Neural crest cell (in vitro differentiated cells): Measurements from ENCODE around the gene LTN1. TPM values are rescaled to one million over a fixed set of nuclear protein-coding genes. Genes with fewer than 3 reads are reported as not detected.
A peak's percentile ranks its signal among the peaks of the same experiment; 100 is the strongest.

Experiments used
- DNase-seq: peaks from one replicate; pipeline ENCODE4 v3.0.0; 2021; ENCODE audit warnings: low read depth, mixed read lengths, low spot score
- H3K27ac Mint-ChIP-seq: one replicate; pipeline ENCODE4 v1.8.0; 2021; ENCODE audit warnings: mild to moderate bottlenecking, mixed read lengths; ENCODE audit not compliant: unreplicated experiment
- H3K27me3 Mint-ChIP-seq: 2 replicates; pipeline ENCODE4 v1.8.0; 2021; ENCODE audit warnings: low read depth, mild to moderate bottlenecking, mixed read lengths
- H3K36me3 Mint-ChIP-seq: 2 replicates; pipeline ENCODE4 v1.8.0; 2021; ENCODE audit warnings: low read depth, mild to moderate bottlenecking, mixed read lengths
- H3K4me1 Mint-ChIP-seq: 2 replicates; pipeline ENCODE4 v1.8.0; 2021; ENCODE audit warnings: mixed read lengths
- H3K4me3 Mint-ChIP-seq: one replicate; pipeline ENCODE4 v1.8.0; 2021; ENCODE audit warnings: mild to moderate bottlenecking, mixed read lengths
- H3K9me3 Mint-ChIP-seq: 2 replicates; pipeline ENCODE4 v1.8.0; 2021; ENCODE audit warnings: mixed read lengths
- CTCF ChIP-seq: fragments of 200-600 bp; sonication (generic); conservative IDR thresholded peaks from 2 replicates; pipeline ENCODE4 v1.5.0; 2021; ENCODE audit warnings: antibody characterized with exemption, mild to moderate bottlenecking
- long read RNA-seq: library from polyadenylated mRNA; unstranded; transcript quantifications from one replicate; pipeline ENCODE4 v2.0.0, GENCODE V29; 2020
- total RNA-seq: library from RNA; stranded (reverse); gene quantifications from 2 replicates; pipeline ENCODE4 v1.2.1, GENCODE V29; 2021

The LTN1 gene, protein sequence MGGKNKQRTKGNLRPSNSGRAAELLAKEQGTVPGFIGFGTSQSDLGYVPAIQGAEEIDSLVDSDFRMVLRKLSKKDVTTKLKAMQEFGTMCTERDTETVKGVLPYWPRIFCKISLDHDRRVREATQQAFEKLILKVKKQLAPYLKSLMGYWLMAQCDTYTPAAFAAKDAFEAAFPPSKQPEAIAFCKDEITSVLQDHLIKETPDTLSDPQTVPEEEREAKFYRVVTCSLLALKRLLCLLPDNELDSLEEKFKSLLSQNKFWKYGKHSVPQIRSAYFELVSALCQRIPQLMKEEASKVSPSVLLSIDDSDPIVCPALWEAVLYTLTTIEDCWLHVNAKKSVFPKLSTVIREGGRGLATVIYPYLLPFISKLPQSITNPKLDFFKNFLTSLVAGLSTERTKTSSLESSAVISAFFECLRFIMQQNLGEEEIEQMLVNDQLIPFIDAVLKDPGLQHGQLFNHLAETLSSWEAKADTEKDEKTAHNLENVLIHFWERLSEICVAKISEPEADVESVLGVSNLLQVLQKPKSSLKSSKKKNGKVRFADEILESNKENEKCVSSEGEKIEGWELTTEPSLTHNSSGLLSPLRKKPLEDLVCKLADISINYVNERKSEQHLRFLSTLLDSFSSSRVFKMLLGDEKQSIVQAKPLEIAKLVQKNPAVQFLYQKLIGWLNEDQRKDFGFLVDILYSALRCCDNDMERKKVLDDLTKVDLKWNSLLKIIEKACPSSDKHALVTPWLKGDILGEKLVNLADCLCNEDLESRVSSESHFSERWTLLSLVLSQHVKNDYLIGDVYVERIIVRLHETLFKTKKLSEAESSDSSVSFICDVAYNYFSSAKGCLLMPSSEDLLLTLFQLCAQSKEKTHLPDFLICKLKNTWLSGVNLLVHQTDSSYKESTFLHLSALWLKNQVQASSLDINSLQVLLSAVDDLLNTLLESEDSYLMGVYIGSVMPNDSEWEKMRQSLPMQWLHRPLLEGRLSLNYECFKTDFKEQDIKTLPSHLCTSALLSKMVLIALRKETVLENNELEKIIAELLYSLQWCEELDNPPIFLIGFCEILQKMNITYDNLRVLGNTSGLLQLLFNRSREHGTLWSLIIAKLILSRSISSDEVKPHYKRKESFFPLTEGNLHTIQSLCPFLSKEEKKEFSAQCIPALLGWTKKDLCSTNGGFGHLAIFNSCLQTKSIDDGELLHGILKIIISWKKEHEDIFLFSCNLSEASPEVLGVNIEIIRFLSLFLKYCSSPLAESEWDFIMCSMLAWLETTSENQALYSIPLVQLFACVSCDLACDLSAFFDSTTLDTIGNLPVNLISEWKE (N-terminal part only)
- 21.2 and 24.5 TPM in 2 replicates for total RNA-seq
- long read RNA-seq, partial matches to known transcripts = 112 of 123 reads
- long read RNA-seq, other reads (novel, unspliced or antisense) = 11 of 123 reads

GRCh38 chr21:28992526-28993292 lies at the start of gene LTN1:
Gene LTN1 (minus strand): TSS chr21:28992877. CDS start chr21:28992805, 72 bp downstream.
- peak; percentile 95 for DNase-seq
- Mint-ChIP-seq H3K27ac (peak within 1 kb of the TSS; percentile 98), H3K27me3 (no peaks in the 10 kb centered on the region), H3K4me1 (peaks cover 21% of the 10 kb centered on the region), H3K4me3 (peak within 1 kb of the TSS; percentile 95), H3K36me3 (no peaks in the 10 kb centered on the region), H3K9me3 (no peaks in the 10 kb centered on the region)
- TF ChIP-seq CTCF = no peak

- H3K4me1 Mint-ChIP-seq = peaks cover 6% of the 10 kb centered on the region
- H3K27me3 Mint-ChIP-seq = no peaks in the 10 kb centered on the region
- H3K4me3 Mint-ChIP-seq = no peak overlapping the region
- peaks cover 3% of the 10 kb centered on the region for H3K36me3 Mint-ChIP-seq
- no peak for TF ChIP-seq CTCF
- no peaks in the 10 kb centered on the region for H3K9me3 Mint-ChIP-seq
- H3K27ac Mint-ChIP-seq = no peak overlapping the region
- DNase-seq = no peak
Observed at GRCh38 chr21:29034678-29035077, 42.0 kb upstream of the LTN1 start.

DNA sequence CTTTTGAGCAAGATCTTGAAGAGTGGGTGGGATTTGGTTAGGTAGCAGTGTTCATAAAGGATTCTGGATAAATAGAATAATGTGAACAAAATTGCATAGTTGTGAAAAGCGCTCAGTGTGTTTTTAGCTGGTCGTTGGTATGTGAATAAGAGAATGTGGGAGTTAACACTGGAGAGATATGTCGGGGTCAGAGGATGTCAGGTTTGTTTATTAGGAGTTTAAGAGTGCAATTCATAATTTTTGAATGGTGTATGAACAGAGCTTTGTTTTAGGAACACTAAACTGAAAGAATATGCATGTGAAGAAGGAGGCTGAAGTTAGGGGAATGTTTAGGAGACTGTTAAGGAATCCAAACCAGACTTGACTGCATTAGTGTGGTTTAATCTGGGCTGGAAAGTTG lies 41.2 kb upstream of the LTN1 start:
- no peak overlapping the region for H3K4me3 Mint-ChIP-seq
- H3K27me3 Mint-ChIP-seq = no peaks in the 10 kb centered on the region
- H3K4me1 Mint-ChIP-seq = peaks cover 6% of the 10 kb centered on the region
- no peak for DNase-seq
- H3K27ac Mint-ChIP-seq = no peak overlapping the region
- no peaks in the 10 kb centered on the region for H3K9me3 Mint-ChIP-seq
- TF ChIP-seq CTCF = no peak
- peaks cover 6% of the 10 kb centered on the region for H3K36me3 Mint-ChIP-seq

DNA sequence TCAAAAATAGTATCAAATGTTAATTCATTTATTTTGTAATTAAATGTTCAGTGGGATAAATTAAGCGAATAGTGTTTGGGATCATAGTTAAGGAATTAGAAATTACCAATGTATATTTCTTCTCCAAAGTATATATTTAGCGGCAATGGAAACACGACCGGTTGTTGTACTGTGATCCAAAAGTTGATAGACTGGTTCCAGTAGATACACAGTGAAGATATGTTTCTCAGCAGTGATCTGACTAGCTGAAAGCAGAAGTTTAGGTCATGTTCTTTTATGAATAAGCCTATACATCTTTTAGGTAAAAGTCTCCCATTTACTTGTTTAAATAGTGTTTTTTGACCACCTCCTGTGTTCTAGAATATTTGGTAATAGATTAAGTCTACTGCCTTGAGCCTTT lies 40.6 kb upstream of the LTN1 start:
- Mint-ChIP-seq H3K4me3 (no peak overlapping the region), H3K27ac (no peak overlapping the region), H3K36me3 (peaks cover 6% of the 10 kb centered on the region), H3K4me1 (peaks cover 6% of the 10 kb centered on the region), H3K9me3 (no peaks in the 10 kb centered on the region), H3K27me3 (no peaks in the 10 kb centered on the region)
- DNase-seq = no peak
- no peak for TF ChIP-seq CTCF
